ENCODE results near the gene PGF. TPM values are rescaled to one million over a fixed set of nuclear protein-coding genes. Genes with fewer than 3 reads are reported as not detected.

The PGF gene
- total RNA-seq, 2 donors from 2014 or later, result 5.0 to 7.6 TPM

DNA sequence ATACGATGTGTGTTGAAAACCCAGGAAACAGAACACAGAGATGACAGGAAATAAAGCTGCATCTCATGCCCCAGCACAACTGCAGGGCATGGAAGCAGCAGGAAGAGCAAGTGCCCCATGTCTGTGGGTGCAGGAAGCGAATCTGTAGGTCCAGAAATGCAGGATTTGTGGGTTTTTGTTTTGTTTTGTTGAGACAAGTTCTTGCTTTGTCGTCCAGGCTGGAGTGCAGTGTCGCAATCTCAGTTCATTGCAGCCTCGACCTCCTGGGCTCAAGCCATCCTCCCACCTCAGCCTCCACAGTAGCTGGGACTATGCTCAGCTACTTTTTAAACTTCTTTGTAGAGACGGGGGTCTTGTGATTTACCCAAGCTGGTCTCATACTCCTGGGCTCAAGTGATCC lies 26.2 kb downstream of the PGF start:
- H3K36me3 ChIP-seq (ENCODE audit: control insufficient read depth, insufficient read depth, low read length), result no peaks in the 10 kb centered on the region
- H3K4me3 Mint-ChIP-seq, result no peak overlapping the region
- H3K4me3 ChIP-seq (ENCODE audit: low read length), result no peak overlapping the region
- H3K27me3 ChIP-seq (ENCODE audit: control insufficient read depth, insufficient read depth, low read length, poor library complexity, severe bottlenecking), result peaks cover 22% of the 10 kb centered on the region
- no peaks in the 10 kb centered on the region for H3K36me3 Mint-ChIP-seq (ENCODE audit: low read depth)
- no peak for DNase-seq
- H3K4me1 Mint-ChIP-seq, result no peaks in the 10 kb centered on the region
- H3K9me3 ChIP-seq (ENCODE audit: control insufficient read depth, low read length), result no peaks in the 10 kb centered on the region
- peaks cover 15% of the 10 kb centered on the region for H3K27me3 Mint-ChIP-seq (ENCODE audit: insufficient read depth)
- H3K4me1 ChIP-seq (ENCODE audit: control insufficient read depth, insufficient read depth, low read length), result peaks cover under 1% of the 10 kb centered on the region
- no peaks in the 10 kb centered on the region for H3K9me3 Mint-ChIP-seq
- H3K27ac ChIP-seq (ENCODE audit: low read depth, low read length), result no peak overlapping the region
- no peak for TF ChIP-seq CTCF (conservative IDR thresholded peaks at IDR 0.05)
- no peak overlapping the region for H3K27ac Mint-ChIP-seq
- WGBS, 2 experiments (ENCODE audit: insufficient coverage in 1 of 2, insufficient read length in 1 of 2), result 87 to 88% methylated on average over 3 to 6 of the region's 6 CpGs
- no peak overlapping the region for H3K9ac ChIP-seq (ENCODE audit: extremely low read depth, low read length, poor library complexity, severe bottlenecking)

GRCh38 chr14:74927225-74927624 lies 28.2 kb downstream of the PGF start:
- H3K27me3 Mint-ChIP-seq (ENCODE audit: insufficient read depth), result peaks cover 19% of the 10 kb centered on the region
- no peak overlapping the region for H3K4me3 ChIP-seq (ENCODE audit: low read length)
- no peaks in the 10 kb centered on the region for H3K36me3 Mint-ChIP-seq (ENCODE audit: low read depth)
- H3K4me3 Mint-ChIP-seq, result no peak overlapping the region
- no peak for TF ChIP-seq CTCF (conservative IDR thresholded peaks at IDR 0.05)
- H3K4me1 ChIP-seq (ENCODE audit: control insufficient read depth, insufficient read depth, low read length), result no peaks in the 10 kb centered on the region
- H3K4me1 Mint-ChIP-seq, result no peaks in the 10 kb centered on the region
- H3K9me3 Mint-ChIP-seq, result no peaks in the 10 kb centered on the region
- H3K9ac ChIP-seq (ENCODE audit: extremely low read depth, low read length, poor library complexity, severe bottlenecking), result no peak overlapping the region
- no peaks in the 10 kb centered on the region for H3K9me3 ChIP-seq (ENCODE audit: control insufficient read depth, low read length)
- DNase-seq, result no peak
- no peaks in the 10 kb centered on the region for H3K36me3 ChIP-seq (ENCODE audit: control insufficient read depth, insufficient read depth, low read length)
- peaks cover 26% of the 10 kb centered on the region for H3K27me3 ChIP-seq (ENCODE audit: control insufficient read depth, insufficient read depth, low read length, poor library complexity, severe bottlenecking)
- no peak overlapping the region for H3K27ac Mint-ChIP-seq
- H3K27ac ChIP-seq (ENCODE audit: low read depth, low read length), result no peak overlapping the region
- 75 to 88% methylated on average over 4 to 6 of the region's 6 CpGs for WGBS, 2 experiments (ENCODE audit: insufficient coverage in 1 of 2, insufficient read length in 1 of 2)

DNA sequence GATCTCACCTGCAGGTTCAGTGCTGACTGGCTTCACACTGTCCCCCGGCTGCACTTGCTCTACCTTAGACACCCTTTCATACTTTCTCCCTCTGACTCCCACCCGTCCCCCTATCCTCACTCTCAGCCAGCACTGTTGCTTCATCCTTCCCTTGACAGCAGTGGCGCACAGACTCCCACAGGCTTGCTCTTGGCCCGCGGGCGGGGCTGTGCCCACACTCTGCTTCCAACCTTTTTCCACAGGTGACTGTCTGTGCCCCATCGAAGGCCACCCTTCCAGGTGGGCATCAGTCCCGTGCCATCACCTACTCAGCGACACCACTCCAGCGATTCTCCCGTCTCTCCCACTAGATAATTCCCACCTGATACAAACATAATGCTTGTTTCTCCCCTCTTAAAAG lies 31.3 kb downstream of the PGF start:
- Histone ChIP-seq H3K27me3 (ENCODE audit: control insufficient read depth, insufficient read depth, low read length, poor library complexity, severe bottlenecking) (peaks cover 22% of the 10 kb centered on the region), H3K4me3 (ENCODE audit: low read length) (no peak overlapping the region), H3K9ac (ENCODE audit: extremely low read depth, low read length, poor library complexity, severe bottlenecking) (no peak overlapping the region), H3K27ac (ENCODE audit: low read depth, low read length) (no peak overlapping the region), H3K36me3 (ENCODE audit: control insufficient read depth, insufficient read depth, low read length) (no peaks in the 10 kb centered on the region), H3K9me3 (ENCODE audit: control insufficient read depth, low read length) (no peaks in the 10 kb centered on the region), H3K4me1 (ENCODE audit: control insufficient read depth, insufficient read depth, low read length) (no peaks in the 10 kb centered on the region)
- Mint-ChIP-seq H3K4me3 (no peak overlapping the region), H3K27ac (no peak overlapping the region), H3K9me3 (no peaks in the 10 kb centered on the region), H3K27me3 (ENCODE audit: insufficient read depth) (peaks cover 20% of the 10 kb centered on the region), H3K36me3 (ENCODE audit: low read depth) (no peaks in the 10 kb centered on the region), H3K4me1 (no peaks in the 10 kb centered on the region)
- DNase-seq, result no peak
- no peak for TF ChIP-seq CTCF (conservative IDR thresholded peaks at IDR 0.05)
- 83 to 86% methylated on average over 8 to 11 of the region's 11 CpGs for WGBS, 2 experiments (ENCODE audit: insufficient coverage in 1 of 2, insufficient read length in 1 of 2)

Measured in endodermal cell (in vitro differentiated cells).